ENCODE results near the gene SERPINB8.

Gene SERPINB8

GRCh38 chr18:64019922-64020756 is 50.3 kb downstream of the SERPINB8 start:
- DNase-seq = no peak

- DNase-seq = no peak
These were observed 56.5 kb downstream of the SERPINB8 start for GRCh38 chr18:64026350-64026749.

DNA sequence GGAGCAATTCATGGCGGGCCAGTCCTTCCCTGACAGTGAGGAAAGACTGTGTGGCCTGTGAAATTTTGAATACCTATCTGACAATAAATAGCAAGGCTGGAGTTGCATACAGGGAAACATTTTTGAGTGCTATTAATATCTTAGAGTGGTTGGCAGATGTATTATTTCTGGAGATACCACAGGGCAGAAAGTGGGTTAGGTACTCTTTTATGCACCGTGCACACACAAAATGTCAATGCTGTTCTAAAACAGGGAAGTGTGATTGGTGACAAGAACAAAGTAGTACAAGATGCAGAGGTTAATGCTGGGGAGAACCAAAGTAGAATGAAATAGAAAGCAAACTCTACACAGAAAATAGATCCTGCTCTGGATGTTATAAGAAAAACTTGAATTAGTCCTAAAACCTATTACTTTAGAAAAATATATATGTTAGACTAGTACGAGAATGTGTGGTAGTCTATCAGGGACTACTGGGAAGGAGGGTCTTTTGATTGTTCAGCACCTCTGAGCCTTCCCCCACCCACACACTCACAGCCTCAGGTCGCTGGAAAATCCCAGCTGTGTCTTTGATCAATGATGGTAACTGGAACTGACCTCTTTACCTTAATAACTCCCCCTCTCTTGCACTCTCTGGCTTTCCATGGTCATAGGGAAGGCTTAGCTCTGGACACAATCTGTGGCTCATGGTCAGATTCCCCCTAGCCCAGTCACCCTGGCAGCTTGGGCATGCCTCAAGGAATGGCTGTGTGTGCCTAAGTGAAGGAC is 58.2 kb downstream of the SERPINB8 start:
- no peak for DNase-seq

DNA sequence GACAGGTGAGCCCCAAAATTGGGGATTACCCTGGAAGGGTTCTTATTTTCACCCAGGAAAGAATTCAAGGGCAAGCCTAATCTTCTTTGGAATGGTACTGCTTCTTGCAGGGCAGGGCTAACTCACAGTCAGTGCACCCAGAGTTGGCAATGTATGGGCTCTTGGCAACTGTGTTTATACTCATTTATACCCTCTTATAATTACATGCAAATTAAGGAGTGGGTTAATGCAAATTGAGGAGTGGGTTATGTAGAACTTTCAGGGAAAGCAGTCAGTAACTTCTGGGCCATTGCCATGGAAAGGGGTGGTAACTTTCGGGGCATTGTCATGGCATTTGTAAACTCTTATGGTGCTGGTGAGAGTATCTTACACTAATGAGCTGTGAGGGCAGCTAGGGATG is 59.2 kb downstream of the SERPINB8 start:
- DNase-seq = no peak

GRCh38 chr18:64031411-64031810 is 61.5 kb downstream of the SERPINB8 start:
- no peak for DNase-seq

DNA sequence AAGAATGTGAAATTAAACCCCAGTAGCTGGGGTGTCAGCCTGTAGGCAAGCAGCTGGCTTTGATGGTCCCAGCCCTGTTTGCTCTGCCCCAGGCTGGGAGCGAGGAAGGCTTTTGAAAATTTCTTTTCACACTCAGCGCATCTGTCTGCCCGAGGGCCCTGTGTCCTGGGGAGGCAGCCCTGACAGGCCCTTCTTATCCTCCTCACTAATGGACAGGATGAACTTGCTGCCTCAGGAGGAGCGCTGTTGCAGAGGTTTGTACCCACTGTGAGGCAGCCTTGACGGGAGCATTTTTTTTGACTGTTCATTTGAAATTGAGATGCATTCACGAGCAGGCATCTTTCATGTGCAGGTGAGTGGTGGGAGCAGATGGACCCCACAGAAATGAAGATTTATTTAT is 62.4 kb downstream of the SERPINB8 start:
- no peak for DNase-seq

DNA sequence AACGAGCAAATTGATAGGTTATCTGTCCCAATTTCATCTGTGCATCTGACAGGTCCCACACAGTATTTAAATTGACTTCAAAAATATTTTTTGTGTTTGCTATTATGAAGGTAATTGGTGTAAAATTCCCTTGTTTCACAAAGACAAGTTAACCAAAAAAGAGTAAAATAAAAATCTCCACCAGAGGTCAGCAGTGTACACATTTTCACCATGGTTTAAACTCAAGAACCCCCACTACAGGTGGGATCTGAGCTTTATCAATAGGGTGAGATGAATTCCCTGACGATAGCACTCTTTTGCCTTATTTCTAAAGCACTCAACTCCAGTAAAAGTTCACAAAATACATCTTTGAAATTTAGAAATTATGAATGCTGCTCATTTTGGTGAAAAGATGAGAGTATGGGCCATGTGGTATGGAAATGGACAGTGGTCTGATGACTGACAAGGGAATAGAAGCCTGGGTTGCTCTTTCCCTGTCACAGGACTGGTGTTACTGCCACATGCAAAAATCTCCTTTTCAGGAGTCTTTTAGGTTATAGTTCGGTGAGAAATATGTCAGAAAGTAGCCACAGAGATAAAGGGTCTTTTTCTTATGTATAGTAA is 68.0 kb downstream of the SERPINB8 start:
- DNase-seq = no peak
